IMR-90 (cell line): ENCODE measurements around the gene PPP3CA. TPM values are rescaled to one million over a fixed set of nuclear protein-coding genes. Genes with fewer than 3 reads are reported as not detected.

Source experiments
- ATAC-seq: fragments of 200-7000 bp; cut with Tn5 transposase; 2 replicates; pipeline ENCODE4 v1.9.1; 2020; ENCODE audit warnings: low read depth, mild to moderate bottlenecking, moderate library complexity
- BruUV-seq: library from RNA; stranded (reverse); fragments of 400-500 nt; replicated peaks from 2 replicates; lab custom pipeline; 2021; lab: Mats Ljungman, UMichigan
- CTCF ChIA-PET: fragments of 300-600 bp; formaldehyde crosslinking; extraction: SDS; loops from one replicate; lab custom pipeline; 2021; ENCODE audit warnings: antibody characterized with exemption; lab: Yijun Ruan, JAX
- POLR2A ChIA-PET: fragments of 300-600 bp; sonication (Branson Sonifier 250); formaldehyde crosslinking; loops from one replicate; lab custom pipeline; 2022; ENCODE audit warnings: antibody characterized with exemption; ENCODE audit not compliant: unreplicated experiment; lab: Charles Lee
- DNase-seq: peaks from one replicate; pipeline ENCODE4 v3.0.0; 2013
- H2AFZ ChIP-seq: replicated peaks from 2 replicates; pipeline ENCODE3; 2013; ENCODE audit warnings: low read length, mild to moderate bottlenecking; ENCODE audit not compliant: poor library complexity
- H2AK5ac ChIP-seq: 2 replicates; pipeline ENCODE4 v1.6.1; 2013; ENCODE audit warnings: low read depth, low read length, inconsistent platforms
- H2AK9ac ChIP-seq: replicated peaks from 2 replicates; pipeline ENCODE3; 2013; ENCODE audit warnings: mild to moderate bottlenecking, low read depth, low read length, moderate library complexity; ENCODE audit not compliant: poor library complexity
- H2BK120ac ChIP-seq: 2 replicates; pipeline ENCODE4 v1.6.1; 2013; ENCODE audit warnings: low read depth, low read length, inconsistent platforms
- H2BK15ac ChIP-seq: 3 replicates; pipeline ENCODE4 v1.6.1; 2013; ENCODE audit warnings: low read depth, low read length, inconsistent platforms
- H2BK20ac ChIP-seq: 2 replicates; pipeline ENCODE4 v1.6.1; 2013; ENCODE audit warnings: low read depth, mild to moderate bottlenecking, inconsistent platforms, low read length, moderate library complexity
- H2BK5ac ChIP-seq: 2 replicates; pipeline ENCODE4 v1.6.1; 2013; ENCODE audit warnings: mild to moderate bottlenecking, low read depth, low read length, inconsistent platforms; ENCODE audit not compliant: poor library complexity, severe bottlenecking
- H3K14ac ChIP-seq: replicated peaks from 2 replicates; pipeline ENCODE4 v1.6.1; 2013; ENCODE audit warnings: low read depth, low read length, inconsistent platforms
- H3K18ac ChIP-seq: 2 replicates; pipeline ENCODE4 v1.6.1; 2013; ENCODE audit warnings: low read depth, low read length, control low read depth
- H3K23ac ChIP-seq: 2 replicates; pipeline ENCODE4 v1.6.1; 2013; ENCODE audit warnings: low read depth, low read length, inconsistent platforms
- H3K27ac ChIP-seq: 2 replicates; pipeline ENCODE4 v1.5.1; 2013; ENCODE audit warnings: mild to moderate bottlenecking, control low read depth, low read length; ENCODE audit not compliant: insufficient read depth
- H3K27me3 ChIP-seq: 2 replicates; pipeline ENCODE4 v1.6.1; 2013; ENCODE audit warnings: low read length; ENCODE audit not compliant: control insufficient read depth, insufficient read depth
- H3K36me3 ChIP-seq: 2 replicates; pipeline ENCODE4 v1.6.1; 2013; ENCODE audit warnings: low read length, mixed read lengths; ENCODE audit not compliant: control insufficient read depth, insufficient read depth
- H3K4ac ChIP-seq: 2 replicates; pipeline ENCODE4 v1.6.1; 2013; ENCODE audit warnings: low read depth, low read length, inconsistent platforms
- H3K4me1 ChIP-seq: 2 replicates; pipeline ENCODE4 v1.6.1; 2013; ENCODE audit warnings: low read length, mixed read lengths; ENCODE audit not compliant: control insufficient read depth, insufficient read depth
- H3K4me2 ChIP-seq: 2 replicates; pipeline ENCODE4 v1.6.1; 2013; ENCODE audit warnings: low read depth, mild to moderate bottlenecking, control low read depth, low read length, moderate library complexity
- H3K4me3 ChIP-seq: 2 replicates; pipeline ENCODE4 v1.5.1; 2013; ENCODE audit warnings: low read depth, mild to moderate bottlenecking, control low read depth, low read length, moderate library complexity; ENCODE audit not compliant: insufficient read depth
- H3K56ac ChIP-seq: 2 replicates; pipeline ENCODE4 v1.6.1; 2013; ENCODE audit warnings: low read length, inconsistent platforms; ENCODE audit not compliant: insufficient read depth; ENCODE audit errors: extremely low read depth
- H3K79me1 ChIP-seq, 2 experiments: 2 replicates each; pipeline ENCODE4 v1.6.1; 2013; ENCODE audit warnings: low read length in 2 of 2, inconsistent platforms in 1 of 2, low read depth in 1 of 2
- H3K9ac ChIP-seq: 2 replicates; pipeline ENCODE4 v1.6.1; 2013; ENCODE audit warnings: low read depth, low read length, control low read depth
- H3K9me1 ChIP-seq: 2 replicates; pipeline ENCODE4 v1.6.1; 2013; ENCODE audit warnings: low read length, inconsistent platforms; ENCODE audit not compliant: insufficient read depth
- H3K9me3 ChIP-seq: 2 replicates; pipeline ENCODE4 v1.6.1; 2013; ENCODE audit warnings: low read length; ENCODE audit not compliant: control insufficient read depth, insufficient read depth
- H4K20me1 ChIP-seq: 2 replicates; pipeline ENCODE4 v1.6.1; 2013; ENCODE audit warnings: low read length, inconsistent platforms; ENCODE audit not compliant: insufficient read depth
- H4K5ac ChIP-seq: 2 replicates; pipeline ENCODE4 v1.6.1; 2013; ENCODE audit warnings: mild to moderate bottlenecking, low read depth, low read length, control low read depth
- H4K8ac ChIP-seq, 2 experiments: 2 replicates each; pipeline ENCODE4 v1.6.1; 2013; ENCODE audit warnings: low read depth in 2 of 2, low read length in 2 of 2, control low read depth in 1 of 2, inconsistent platforms in 1 of 2
- H4K91ac ChIP-seq: 2 replicates; pipeline ENCODE4 v1.6.1; 2013; ENCODE audit warnings: low read depth, low read length, inconsistent platforms; ENCODE audit not compliant: insufficient read depth
- BHLHE40 ChIP-seq: fragments of 150-350 bp; IDR thresholded peaks from 2 replicates; pipeline ENCODE4 v1.6.1; 2016; ENCODE audit warnings: mild to moderate bottlenecking, low read depth, low read length
- CEBPB ChIP-seq: IDR thresholded peaks from 2 replicates; pipeline ENCODE4 v1.6.1; 2012; ENCODE audit warnings: low read depth, low read length, improper control_type of control experiment
- CHD1 ChIP-seq: IDR thresholded peaks from 2 replicates; pipeline ENCODE4 v1.6.1; 2012; ENCODE audit warnings: low read depth, low read length, improper control_type of control experiment
- CTCF ChIP-seq: conservative IDR thresholded peaks from 2 replicates; pipeline ENCODE4 v1.5.1; 2012; ENCODE audit warnings: mild to moderate bottlenecking, low read depth, low read length, improper control_type of control experiment
- ELK1 ChIP-seq: fragments of 150-350 bp; IDR thresholded peaks from 2 replicates; pipeline ENCODE4 v1.6.1; 2016; ENCODE audit warnings: low read depth, mild to moderate bottlenecking, low read length, moderate library complexity, borderline replicate concordance
- FOS ChIP-seq: fragments of 150-350 bp; IDR thresholded peaks from 2 replicates; pipeline ENCODE4 v1.6.1; 2016; ENCODE audit warnings: low read depth, low read length
- MAFK ChIP-seq: IDR thresholded peaks from 2 replicates; pipeline ENCODE4 v1.6.1; 2012; ENCODE audit warnings: low read depth, low read length, improper control_type of control experiment
- MAZ ChIP-seq: IDR thresholded peaks from 2 replicates; pipeline ENCODE4 v1.6.1; 2012; ENCODE audit warnings: low read depth, mild to moderate bottlenecking, low read length, improper control_type of control experiment, moderate library complexity, borderline replicate concordance
- MXI1 ChIP-seq: IDR thresholded peaks from 2 replicates; pipeline ENCODE4 v1.6.1; 2012; ENCODE audit warnings: low read depth, mild to moderate bottlenecking, low read length, moderate library complexity, borderline replicate concordance
- NFE2L2 ChIP-seq: fragments of 150-350 bp; IDR thresholded peaks from 2 replicates; pipeline ENCODE4 v1.6.1; 2016; ENCODE audit warnings: low read depth, mild to moderate bottlenecking, low read length
- POLR2A ChIP-seq: IDR thresholded peaks from 2 replicates; pipeline ENCODE4 v1.6.1; 2012; ENCODE audit warnings: mild to moderate bottlenecking, low read depth, low read length
- RAD21 ChIP-seq: IDR thresholded peaks from 2 replicates; pipeline ENCODE4 v1.6.1; 2012; ENCODE audit warnings: low read length, improper control_type of control experiment
- RCOR1 ChIP-seq: IDR thresholded peaks from 2 replicates; pipeline ENCODE4 v1.6.1; 2012; ENCODE audit warnings: mild to moderate bottlenecking, low read length, improper control_type of control experiment; ENCODE audit not compliant: insufficient replicate concordance
- RFX5 ChIP-seq: IDR thresholded peaks from 2 replicates; pipeline ENCODE4 v1.8.0; 2012; ENCODE audit warnings: low read depth, mild to moderate bottlenecking, low read length, moderate library complexity
- SMC3 ChIP-seq: fragments of 150-350 bp; IDR thresholded peaks from 2 replicates; pipeline ENCODE4 v1.6.1; 2016; ENCODE audit warnings: low read depth, mild to moderate bottlenecking, antibody characterized with exemption, low read length, moderate library complexity
- WGBS, 2 experiments: methylation state at CpG; one replicate each; pipeline versions ENCODE4 v1.1.5 to v1.1.7; 2013; ENCODE audit warnings: missing lambda C conversion rate in 2 of 2; ENCODE audit not compliant: insufficient read length in 1 of 2; ENCODE audit errors: extremely low coverage in 2 of 2; 5-methylcytosine and 5-hydroxymethylcytosine counted together
- dilution Hi-C: fragments of 300-500 bp; cut with HindIII; formaldehyde crosslinking; loops from one replicate; pipeline ENCODE4 v1.14.3; 2018; ENCODE audit warnings: low sequenced_read_pairs; ENCODE audit not compliant: unreplicated experiment
- in situ Hi-C: fragments of 300-500 bp; cut with MboI; formaldehyde crosslinking; loops from 3 replicates; pipeline ENCODE4 v1.14.3; 2019; ENCODE audit warnings: low sequenced_read_pairs, inconsistent platforms, mixed read lengths
- intact Hi-C: fragments of 100-400 bp; cut with micrococcal nuclease; formaldehyde crosslinking; loops from 2 replicates; pipeline ENCODE4 v1.10.0; 2022
- polyA plus RNA-seq, 3 experiments: library from polyadenylated mRNA; depleted of rRNA; stranded (reverse); fragments of >200 nt; gene quantifications; 2 replicates each; pipeline ENCODE4 v1.2.3, GENCODE V29; 2012; ENCODE audit warnings: low replicate concordance in 1 of 3
- total RNA-seq: library from RNA; depleted of rRNA; stranded (reverse); fragments of >200 nt; gene quantifications from 2 replicates; pipeline ENCODE4 v1.2.3, GENCODE V29; 2012

Gene PPP3CA
- total and polyA plus RNA-seq, 2 of the 4 experiments (the other 2 are of a cell fraction), result 14.5 to 48.6 TPM

- 0 out of 2 replicates have a peak overlapping the region, but pooled peaks have one; percentile 11 for H3K4ac ChIP-seq
- H3K4me2 ChIP-seq, result no peak overlapping the region; the same call in 1 of the 2 replicates
- dilution Hi-C loops (no loop called here), in situ Hi-C loops (no loop called here), intact Hi-C loops (no loop called here)
- peak overlapping the region; percentile 22 for H2BK5ac ChIP-seq
- H3K36me3 ChIP-seq, result no peaks in the 10 kb centered on the region
- peaks cover 2% of the 10 kb centered on the region; the same call in 1 of the 2 replicates for H3K4me1 ChIP-seq
- no peak overlapping the region for H4K91ac ChIP-seq
- H4K8ac ChIP-seq, result no peak overlapping the region
- ATAC-seq (no peak; the same call in 1 of the 2 replicates), DNase-seq (peak; percentile 83)
- H3K27me3 ChIP-seq, result no peaks in the 10 kb centered on the region
- H3K18ac ChIP-seq, result no peak overlapping the region; the same call in 1 of the 2 replicates
- POLR2A ChIA-PET, result no interaction called here
- H2BK15ac ChIP-seq, result no peak overlapping the region
- H3K27ac ChIP-seq, result peak overlapping the region; percentile 27; the same call in 1 of the 2 replicates
- H2BK120ac ChIP-seq, result no peak overlapping the region
- CTCF ChIA-PET, result no interaction called here
- H4K5ac ChIP-seq, result no peak overlapping the region
- no CpG with 5 or more reads among the region's 3 CpGs for WGBS, 2 experiments
- H2AK9ac ChIP-seq, result no peak overlapping the region
- no peak overlapping the region for H2AK5ac ChIP-seq
- no peaks in the 10 kb centered on the region for H4K20me1 ChIP-seq
- H2BK20ac ChIP-seq, result no peak overlapping the region
- TF ChIP-seq CTCF, result no peak
- TF ChIP-seq NFE2L2, result no peak
- TF ChIP-seq SMC3, result no peak
- TF ChIP-seq CEBPB, result no peak
- TF ChIP-seq MAZ, result no peak
- no peak for TF ChIP-seq BHLHE40
- TF ChIP-seq RCOR1, result no peak
- no peak for TF ChIP-seq RFX5
- TF ChIP-seq CHD1, result no peak
- no peak for TF ChIP-seq RAD21
- TF ChIP-seq MAFK, result no peak
- no peak for TF ChIP-seq POLR2A
- no peak for TF ChIP-seq MXI1
- no peak for TF ChIP-seq FOS
- no peak for TF ChIP-seq ELK1
- H3K9me1 ChIP-seq, result peaks cover 11% of the 10 kb centered on the region
- H2AFZ ChIP-seq, result no peak overlapping the region
- H3K4me3 ChIP-seq, result no peak overlapping the region
- BruUV-seq, result no TSS peak
- H3K56ac ChIP-seq, result no peak overlapping the region
- no peaks in the 10 kb centered on the region for H3K9me3 ChIP-seq
- H3K9ac ChIP-seq, result no peak overlapping the region
- peaks cover 34 to 43% of the 10 kb centered on the region in 2 experiments for H3K79me1 ChIP-seq
- 0 out of 2 replicates have a peak overlapping the region, but pooled peaks have one; percentile 22 for H3K14ac ChIP-seq
- 0 out of 2 replicates have a peak overlapping the region, but pooled peaks have one; percentile 11 for H3K23ac ChIP-seq
These were observed 147.6 kb downstream of the PPP3CA start for GRCh38 chr4:101199507-101200285.
